Right lobe of liver (tissue), 6 donors: ENCODE measurements around the gene MYO3B. TPM values are rescaled to one million over a fixed set of nuclear protein-coding genes. Genes with fewer than 3 reads are reported as not detected.
A peak's percentile ranks its signal among the peaks of the same experiment; 100 is the strongest.

Source experiments
- ATAC-seq, 4 donors: fragments of 200-7000 bp; cut with Tn5 transposase; one replicate each; pipeline ENCODE4 v1.9.1; 2020; ENCODE audit warnings: mild to moderate bottlenecking in 4 of 4, moderate library complexity in 4 of 4
- DNase-seq, 3 donors: peaks; one replicate each; pipeline ENCODE4 v3.0.0-alpha.2; 2020
- H3K27ac ChIP-seq, 3 donors: fragments of 200-600 bp; one replicate each; pipeline ENCODE4 v1.8.0; 2022
- H3K27me3 ChIP-seq, 2 donors: fragments of 200-600 bp; one replicate each; pipeline ENCODE4 v1.8.0; 2022
- H3K36me3 ChIP-seq, 4 donors: fragments of 200-600 bp; sonication (generic) in 1 of 4; one replicate each; pipeline versions ENCODE4 v1.5.1 to v1.8.0; 2017 to 2022; ENCODE audit warnings: control low read depth in 1 of 4
- H3K4me1 ChIP-seq, 4 donors: fragments of 200-600 bp; sonication (generic) in 1 of 4; one replicate each; pipeline versions ENCODE4 v1.5.1 to v1.8.0; 2017 to 2022; ENCODE audit warnings: control low read depth in 1 of 4
- H3K4me3 ChIP-seq, 3 donors: fragments of 200-600 bp; one replicate each; pipeline ENCODE4 v1.8.0; 2022
- H3K9me3 ChIP-seq, 4 donors: fragments of 200-600 bp; sonication (generic) in 1 of 4; one replicate each; pipeline versions ENCODE4 v1.5.1 to v1.8.0; 2017 to 2022; ENCODE audit warnings: control low read depth in 1 of 4
- CTCF ChIP-seq, 4 donors: fragments of 200-600 bp in 3 of 4; fragments of 450-650 bp in 1 of 4; IDR thresholded peaks; one replicate each; pipeline versions ENCODE4 v1.5.1 to v1.8.0; 2016 to 2022; ENCODE audit warnings: antibody characterized with exemption in 4 of 4, mild to moderate bottlenecking in 2 of 4
- POLR2A ChIP-seq: fragments of 450-650 bp; IDR thresholded peaks from one replicate; pipeline ENCODE4 v1.6.1; 2017; ENCODE audit warnings: antibody characterized with exemption, mild to moderate bottlenecking
- WGBS: methylation state at CpG from one replicate; pipeline ENCODE4 v1.1.6; 2018; ENCODE audit warnings: low coverage, low lambda C conversion rate; ENCODE audit not compliant: insufficient coverage; ENCODE audit errors: missing lambda C conversion rate; 5-methylcytosine and 5-hydroxymethylcytosine counted together
- intact Hi-C, 2 donors: fragments of 100-400 bp; cut with DNase I; formaldehyde crosslinking; loops; one replicate each; pipeline versions ENCODE4 v1.11.2 to v1.14.1; 2022
- total RNA-seq, 6 experiments: library from RNA; depleted of rRNA in 2 of 6; stranded (reverse); fragments of >200 nt in 2 of 6; fragmentation: NEBNext Ultra II Directional in 3 of 6; extraction: Animal tissue kit (Norgen Biotek cat#: 25700) in 3 of 6; gene quantifications; one replicate each; pipeline versions ENCODE4 v1.1.0 to v1.2.4, GENCODE V29; 2016 to 2023
- donor health status: DM: no; HTN: yes; CAD: no.
- donor health status: DM: no; HTN: no; CAD: no.
- donor health status: DM: no; HTN: no; CAD: no.
- donor health status: DM: no; HTN: yes; CAD: no.
- donor health status: DM: no; HTN: yes; CAD: no.

Gene MYO3B
- total RNA-seq, 6 experiments from 2014 or later = 0.18 to 0.25 TPM; not detected in 4

DNA sequence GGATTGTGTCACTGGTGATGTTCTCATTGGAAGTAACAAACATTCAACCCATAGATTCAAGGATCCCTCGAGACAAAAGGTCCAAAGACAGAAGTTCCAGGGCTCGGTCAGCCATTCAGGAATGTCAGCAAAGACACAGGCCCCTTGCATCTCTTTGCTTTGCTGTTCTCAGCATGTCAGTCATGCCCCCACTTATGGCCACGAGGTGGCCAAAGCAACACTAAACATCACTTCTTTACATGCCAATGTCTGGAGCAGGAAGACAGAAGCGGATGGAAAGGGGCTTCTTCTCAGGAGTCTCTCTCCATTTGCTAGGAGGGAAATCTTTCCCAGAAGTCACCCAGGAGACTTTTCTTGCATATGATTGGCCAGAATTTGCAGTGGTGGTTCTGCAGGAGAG is 345.6 kb downstream of the MYO3B start:
- Histone ChIP-seq H3K27ac (no peak overlapping the region), H3K4me1 (no peaks in the 10 kb centered on the region), H3K27me3 (no peaks in the 10 kb centered on the region), H3K9me3 (no peaks in the 10 kb centered on the region), H3K4me3 (no peak overlapping the region), H3K36me3 (no peaks in the 10 kb centered on the region)
- intact Hi-C loops = no loop called here
- TF ChIP-seq CTCF (IDR thresholded peaks at IDR 0.05) (no peak), POLR2A (no peak)
- no peak for DNase-seq
- ATAC-seq = no peak
- 69% methylated on average over 4 of the region's 4 CpGs for WGBS

DNA sequence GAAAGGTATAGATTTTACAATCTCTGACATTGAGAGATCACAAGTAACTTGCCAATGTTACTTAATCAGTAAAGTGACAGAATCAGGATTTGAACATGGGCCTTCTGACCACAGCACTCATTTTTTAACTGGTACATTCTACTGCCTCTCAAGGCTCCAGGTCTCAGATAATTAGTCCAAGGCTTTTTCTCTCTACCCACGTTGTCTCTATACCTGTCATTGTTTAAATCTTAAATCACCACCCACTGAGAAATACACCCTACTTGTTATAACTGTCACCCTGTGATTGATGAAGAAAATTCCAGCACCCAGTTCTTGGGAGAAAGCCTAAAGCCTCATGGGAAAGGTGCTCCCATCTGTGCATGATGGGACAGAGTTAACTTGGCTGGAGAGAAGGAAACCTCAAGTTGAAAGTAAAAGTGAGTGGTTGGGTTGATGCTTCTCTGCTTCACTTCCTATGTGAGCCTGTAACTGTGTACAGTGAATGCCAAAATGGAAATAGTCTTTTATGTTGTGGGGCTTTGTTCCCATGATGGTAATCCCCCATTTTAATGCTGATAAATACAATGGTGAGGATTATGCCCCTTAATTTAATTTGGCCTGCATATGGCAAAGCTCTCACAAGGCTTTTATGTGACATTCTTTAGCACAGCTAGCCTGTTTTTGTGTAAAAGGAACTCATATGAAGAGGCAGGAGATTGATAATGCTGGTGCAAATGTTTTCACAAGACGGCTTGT is 347.1 kb downstream of the MYO3B start:
- WGBS = 39% methylated on average over 2 of the region's 2 CpGs
- Histone ChIP-seq H3K27me3 (no peaks in the 10 kb centered on the region), H3K4me3 (no peak overlapping the region), H3K9me3 (no peaks in the 10 kb centered on the region), H3K27ac (no peak overlapping the region), H3K36me3 (no peaks in the 10 kb centered on the region), H3K4me1 (no peaks in the 10 kb centered on the region)
- no peak for ATAC-seq
- DNase-seq = no peak
- intact Hi-C loops = no loop called here
- TF ChIP-seq POLR2A = no peak
- no peak for TF ChIP-seq CTCF (IDR thresholded peaks at IDR 0.05)

GRCh38 chr2:170525566-170525900 is 347.6 kb downstream of the MYO3B start:
- Histone ChIP-seq H3K4me1 (peaks cover 0 to 2% (median 0%) of the 10 kb centered on the region in 4 donors), H3K27ac (no peak overlapping the region), H3K4me3 (no peak overlapping the region), H3K9me3 (no peaks in the 10 kb centered on the region), H3K27me3 (no peaks in the 10 kb centered on the region), H3K36me3 (no peaks in the 10 kb centered on the region)
- DNase-seq = peak in 1 of 3 donors; percentile 27
- intact Hi-C loops = no loop called here
- 54% methylated on average over 5 of the region's 5 CpGs for WGBS
- TF ChIP-seq CTCF (IDR thresholded peaks at IDR 0.05) (no peak), POLR2A (no peak)
- ATAC-seq = peak in 1 of 4 donors; percentile 65

DNA sequence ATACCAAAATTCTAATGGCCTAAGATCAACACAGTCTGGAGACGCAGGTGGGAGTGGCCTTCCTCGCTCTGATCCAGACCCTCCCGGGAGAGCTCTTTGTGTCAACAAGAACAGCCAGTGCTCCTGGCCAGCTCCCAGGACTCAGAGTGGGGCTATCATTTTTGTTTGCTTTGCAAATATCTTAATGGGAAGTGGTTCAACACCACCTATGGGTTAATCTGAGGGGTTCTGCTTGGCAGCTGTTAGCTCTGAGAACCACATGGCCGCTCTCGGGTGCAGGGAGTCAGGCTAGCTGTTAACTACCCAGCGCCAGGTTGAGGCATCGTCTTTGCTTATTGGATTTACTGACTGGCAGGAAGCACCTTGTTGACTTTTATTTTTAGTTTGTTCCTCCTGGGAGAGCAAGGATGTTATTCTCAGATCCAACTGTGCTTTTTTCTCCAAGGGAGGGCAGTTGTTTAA is 352.4 kb downstream of the MYO3B start:
- H3K4me3 ChIP-seq = peak overlapping the region in 2 of 3 donors; percentile 6 to 10
- ATAC-seq (peak; percentile 96 to 99 (median 97)), DNase-seq (peak; percentile 82 to 85 (median 84))
- H3K9me3 ChIP-seq = no peaks in the 10 kb centered on the region
- WGBS = 3% methylated on average over 5 of the region's 7 CpGs
- peak overlapping the region in 2 of 3 donors; percentile 22 to 29 for H3K27ac ChIP-seq
- no peaks in the 10 kb centered on the region for H3K36me3 ChIP-seq
- H3K4me1 ChIP-seq = peaks cover 0 to 7% (median 0%) of the 10 kb centered on the region in 4 donors
- no peaks in the 10 kb centered on the region for H3K27me3 ChIP-seq
- TF ChIP-seq POLR2A (no peak), CTCF (IDR thresholded peaks at IDR 0.05) (no peak)
- intact Hi-C loops = no loop called here
